IMR-90 (cell line): Measurements from ENCODE around the gene ARMH3. TPM values are rescaled to one million over a fixed set of nuclear protein-coding genes. Genes with fewer than 3 reads are reported as not detected.
A peak's percentile ranks its signal among the peaks of the same experiment; 100 is the strongest.

ENCODE experiments used
- ATAC-seq: fragments of 200-7000 bp; cut with Tn5 transposase; 2 replicates; pipeline ENCODE4 v1.9.1; 2020; ENCODE audit warnings: low read depth, mild to moderate bottlenecking, moderate library complexity
- BruUV-seq: library from RNA; stranded (reverse); fragments of 400-500 nt; replicated peaks from 2 replicates; lab custom pipeline; 2021; lab: Mats Ljungman, UMichigan
- CTCF ChIA-PET: fragments of 300-600 bp; formaldehyde crosslinking; extraction: SDS; loops from one replicate; lab custom pipeline; 2021; ENCODE audit warnings: antibody characterized with exemption; lab: Yijun Ruan, JAX
- POLR2A ChIA-PET: fragments of 300-600 bp; sonication (Branson Sonifier 250); formaldehyde crosslinking; loops from one replicate; lab custom pipeline; 2022; ENCODE audit warnings: antibody characterized with exemption; ENCODE audit not compliant: unreplicated experiment; lab: Charles Lee
- DNase-seq: peaks from one replicate; pipeline ENCODE4 v3.0.0; 2013
- H2AFZ ChIP-seq: replicated peaks from 2 replicates; pipeline ENCODE3; 2013; ENCODE audit warnings: low read length, mild to moderate bottlenecking; ENCODE audit not compliant: poor library complexity
- H2AK5ac ChIP-seq: 2 replicates; pipeline ENCODE4 v1.6.1; 2013; ENCODE audit warnings: low read depth, low read length, inconsistent platforms
- H2AK9ac ChIP-seq: replicated peaks from 2 replicates; pipeline ENCODE3; 2013; ENCODE audit warnings: mild to moderate bottlenecking, low read depth, low read length, moderate library complexity; ENCODE audit not compliant: poor library complexity
- H2BK120ac ChIP-seq: 2 replicates; pipeline ENCODE4 v1.6.1; 2013; ENCODE audit warnings: low read depth, low read length, inconsistent platforms
- H2BK15ac ChIP-seq: 3 replicates; pipeline ENCODE4 v1.6.1; 2013; ENCODE audit warnings: low read depth, low read length, inconsistent platforms
- H2BK20ac ChIP-seq: 2 replicates; pipeline ENCODE4 v1.6.1; 2013; ENCODE audit warnings: low read depth, mild to moderate bottlenecking, inconsistent platforms, low read length, moderate library complexity
- H2BK5ac ChIP-seq: 2 replicates; pipeline ENCODE4 v1.6.1; 2013; ENCODE audit warnings: mild to moderate bottlenecking, low read depth, low read length, inconsistent platforms; ENCODE audit not compliant: poor library complexity, severe bottlenecking
- H3K14ac ChIP-seq: replicated peaks from 2 replicates; pipeline ENCODE4 v1.6.1; 2013; ENCODE audit warnings: low read depth, low read length, inconsistent platforms
- H3K18ac ChIP-seq: 2 replicates; pipeline ENCODE4 v1.6.1; 2013; ENCODE audit warnings: low read depth, low read length, control low read depth
- H3K23ac ChIP-seq: 2 replicates; pipeline ENCODE4 v1.6.1; 2013; ENCODE audit warnings: low read depth, low read length, inconsistent platforms
- H3K27ac ChIP-seq: 2 replicates; pipeline ENCODE4 v1.5.1; 2013; ENCODE audit warnings: mild to moderate bottlenecking, control low read depth, low read length; ENCODE audit not compliant: insufficient read depth
- H3K27me3 ChIP-seq: 2 replicates; pipeline ENCODE4 v1.6.1; 2013; ENCODE audit warnings: low read length; ENCODE audit not compliant: control insufficient read depth, insufficient read depth
- H3K36me3 ChIP-seq: 2 replicates; pipeline ENCODE4 v1.6.1; 2013; ENCODE audit warnings: low read length, mixed read lengths; ENCODE audit not compliant: control insufficient read depth, insufficient read depth
- H3K4ac ChIP-seq: 2 replicates; pipeline ENCODE4 v1.6.1; 2013; ENCODE audit warnings: low read depth, low read length, inconsistent platforms
- H3K4me1 ChIP-seq: 2 replicates; pipeline ENCODE4 v1.6.1; 2013; ENCODE audit warnings: low read length, mixed read lengths; ENCODE audit not compliant: control insufficient read depth, insufficient read depth
- H3K4me2 ChIP-seq: 2 replicates; pipeline ENCODE4 v1.6.1; 2013; ENCODE audit warnings: low read depth, mild to moderate bottlenecking, control low read depth, low read length, moderate library complexity
- H3K4me3 ChIP-seq: 2 replicates; pipeline ENCODE4 v1.5.1; 2013; ENCODE audit warnings: low read depth, mild to moderate bottlenecking, control low read depth, low read length, moderate library complexity; ENCODE audit not compliant: insufficient read depth
- H3K56ac ChIP-seq: 2 replicates; pipeline ENCODE4 v1.6.1; 2013; ENCODE audit warnings: low read length, inconsistent platforms; ENCODE audit not compliant: insufficient read depth; ENCODE audit errors: extremely low read depth
- H3K79me1 ChIP-seq, 2 experiments: 2 replicates each; pipeline ENCODE4 v1.6.1; 2013; ENCODE audit warnings: low read length in 2 of 2, inconsistent platforms in 1 of 2, low read depth in 1 of 2
- H3K9ac ChIP-seq: 2 replicates; pipeline ENCODE4 v1.6.1; 2013; ENCODE audit warnings: low read depth, low read length, control low read depth
- H3K9me1 ChIP-seq: 2 replicates; pipeline ENCODE4 v1.6.1; 2013; ENCODE audit warnings: low read length, inconsistent platforms; ENCODE audit not compliant: insufficient read depth
- H3K9me3 ChIP-seq: 2 replicates; pipeline ENCODE4 v1.6.1; 2013; ENCODE audit warnings: low read length; ENCODE audit not compliant: control insufficient read depth, insufficient read depth
- H4K20me1 ChIP-seq: 2 replicates; pipeline ENCODE4 v1.6.1; 2013; ENCODE audit warnings: low read length, inconsistent platforms; ENCODE audit not compliant: insufficient read depth
- H4K5ac ChIP-seq: 2 replicates; pipeline ENCODE4 v1.6.1; 2013; ENCODE audit warnings: mild to moderate bottlenecking, low read depth, low read length, control low read depth
- H4K8ac ChIP-seq, 2 experiments: 2 replicates each; pipeline ENCODE4 v1.6.1; 2013; ENCODE audit warnings: low read depth in 2 of 2, low read length in 2 of 2, control low read depth in 1 of 2, inconsistent platforms in 1 of 2
- H4K91ac ChIP-seq: 2 replicates; pipeline ENCODE4 v1.6.1; 2013; ENCODE audit warnings: low read depth, low read length, inconsistent platforms; ENCODE audit not compliant: insufficient read depth
- CEBPB ChIP-seq: IDR thresholded peaks from 2 replicates; pipeline ENCODE4 v1.6.1; 2012; ENCODE audit warnings: low read depth, low read length, improper control_type of control experiment
- CHD1 ChIP-seq: IDR thresholded peaks from 2 replicates; pipeline ENCODE4 v1.6.1; 2012; ENCODE audit warnings: low read depth, low read length, improper control_type of control experiment
- FOS ChIP-seq: fragments of 150-350 bp; IDR thresholded peaks from 2 replicates; pipeline ENCODE4 v1.6.1; 2016; ENCODE audit warnings: low read depth, low read length
- MAFK ChIP-seq: IDR thresholded peaks from 2 replicates; pipeline ENCODE4 v1.6.1; 2012; ENCODE audit warnings: low read depth, low read length, improper control_type of control experiment
- MAZ ChIP-seq: IDR thresholded peaks from 2 replicates; pipeline ENCODE4 v1.6.1; 2012; ENCODE audit warnings: low read depth, mild to moderate bottlenecking, low read length, improper control_type of control experiment, moderate library complexity, borderline replicate concordance
- MXI1 ChIP-seq: IDR thresholded peaks from 2 replicates; pipeline ENCODE4 v1.6.1; 2012; ENCODE audit warnings: low read depth, mild to moderate bottlenecking, low read length, moderate library complexity, borderline replicate concordance
- NFE2L2 ChIP-seq: fragments of 150-350 bp; IDR thresholded peaks from 2 replicates; pipeline ENCODE4 v1.6.1; 2016; ENCODE audit warnings: low read depth, mild to moderate bottlenecking, low read length
- POLR2A ChIP-seq: IDR thresholded peaks from 2 replicates; pipeline ENCODE4 v1.6.1; 2012; ENCODE audit warnings: mild to moderate bottlenecking, low read depth, low read length
- RCOR1 ChIP-seq: IDR thresholded peaks from 2 replicates; pipeline ENCODE4 v1.6.1; 2012; ENCODE audit warnings: mild to moderate bottlenecking, low read length, improper control_type of control experiment; ENCODE audit not compliant: insufficient replicate concordance
- SMC3 ChIP-seq: fragments of 150-350 bp; IDR thresholded peaks from 2 replicates; pipeline ENCODE4 v1.6.1; 2016; ENCODE audit warnings: low read depth, mild to moderate bottlenecking, antibody characterized with exemption, low read length, moderate library complexity
- WGBS, 2 experiments: methylation state at CpG; one replicate each; pipeline versions ENCODE4 v1.1.5 to v1.1.7; 2013; ENCODE audit warnings: missing lambda C conversion rate in 2 of 2; ENCODE audit not compliant: insufficient read length in 1 of 2; ENCODE audit errors: extremely low coverage in 2 of 2; 5-methylcytosine and 5-hydroxymethylcytosine counted together
- dilution Hi-C: fragments of 300-500 bp; cut with HindIII; formaldehyde crosslinking; loops from one replicate; pipeline ENCODE4 v1.14.3; 2018; ENCODE audit warnings: low sequenced_read_pairs; ENCODE audit not compliant: unreplicated experiment
- in situ Hi-C: fragments of 300-500 bp; cut with MboI; formaldehyde crosslinking; loops from 3 replicates; pipeline ENCODE4 v1.14.3; 2019; ENCODE audit warnings: low sequenced_read_pairs, inconsistent platforms, mixed read lengths
- intact Hi-C: fragments of 100-400 bp; cut with micrococcal nuclease; formaldehyde crosslinking; loops from 2 replicates; pipeline ENCODE4 v1.10.0; 2022
- polyA plus RNA-seq, 3 experiments: library from polyadenylated mRNA; depleted of rRNA; stranded (reverse); fragments of >200 nt; gene quantifications; 2 replicates each; pipeline ENCODE4 v1.2.3, GENCODE V29; 2012; ENCODE audit warnings: low replicate concordance in 1 of 3
- total RNA-seq: library from RNA; depleted of rRNA; stranded (reverse); fragments of >200 nt; gene quantifications from 2 replicates; pipeline ENCODE4 v1.2.3, GENCODE V29; 2012
- TF ChIP-seq, protein P1 (sequence below): fragments of 150-350 bp; IDR thresholded peaks from 2 replicates; pipeline ENCODE4 v1.6.1; 2017; ENCODE audit warnings: mild to moderate bottlenecking, antibody characterized with exemption, low read length, low read depth
- TF ChIP-seq, protein P2 (sequence below): conservative IDR thresholded peaks from 2 replicates; pipeline ENCODE4 v1.5.1; 2012; ENCODE audit warnings: mild to moderate bottlenecking, low read depth, low read length, improper control_type of control experiment

ARMH3 gene
- total and polyA plus RNA-seq, 2 of the 4 experiments (the other 2 are of a cell fraction), result 12.1 to 13.1 TPM

DNA sequence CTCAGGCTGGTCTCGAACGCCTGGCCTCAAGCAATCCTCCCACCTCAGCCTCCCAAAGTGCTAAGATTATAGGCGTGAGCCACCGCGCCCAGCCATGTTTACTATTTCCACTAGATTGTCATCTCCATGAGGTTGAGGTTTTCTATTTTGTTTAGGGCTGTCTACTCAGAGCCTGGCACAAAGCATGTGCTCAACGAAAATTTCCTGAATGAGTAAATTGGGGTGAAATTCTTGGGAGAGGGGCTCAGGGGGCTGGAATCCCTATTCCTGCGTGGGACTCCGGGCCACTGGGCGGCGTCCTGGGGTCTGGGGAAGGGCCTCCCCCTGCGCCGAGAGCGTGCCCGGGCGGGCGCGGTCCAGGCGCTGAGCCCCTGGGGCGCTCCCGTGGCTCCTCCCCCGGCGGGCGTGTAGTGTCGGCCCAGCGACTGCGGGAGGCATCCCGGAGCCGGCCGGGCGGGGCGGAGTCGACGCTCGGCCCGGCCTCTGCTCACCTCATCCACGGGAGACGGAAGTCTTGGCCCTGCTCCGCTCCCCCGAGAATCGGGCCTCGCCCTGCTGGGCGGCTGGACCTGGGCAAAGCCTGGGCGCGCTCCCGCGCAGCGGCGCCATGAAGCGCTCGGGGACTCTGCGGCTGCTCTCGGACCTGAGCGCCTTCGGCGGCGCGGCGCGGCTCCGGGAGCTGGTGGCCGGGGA lies 9.0 kb upstream of the ARMH3 start, which contains the start of gene HPS6:
Gene HPS6 (plus strand): TSS at position 482 of the 693 bp plus-strand sequence. CDS start 126 bp downstream, at position 608.
- in situ Hi-C loops (no loop called here), dilution Hi-C loops (no loop called here), intact Hi-C loops (no loop called here)
- no peaks in the 10 kb centered on the region for H3K9me3 ChIP-seq
- peak within 1 kb of the TSS; percentile 26; the same call in 1 of the 3 replicates for H2BK15ac ChIP-seq
- DNase-seq (peak; percentile 84), ATAC-seq (peak; percentile 96)
- peak within 1 kb of the TSS; percentile 97 for H3K4me2 ChIP-seq
- H4K5ac ChIP-seq, result peak within 1 kb of the TSS; percentile 54
- H3K23ac ChIP-seq, result peak within 1 kb of the TSS; percentile 81; the same call in 1 of the 2 replicates
- H3K36me3 ChIP-seq, result peaks cover 20% of the 10 kb centered on the region
- peak within 1 kb of the TSS; percentile 29; the same call in 1 of the 2 replicates for H2BK20ac ChIP-seq
- H2AK9ac ChIP-seq, result peak within 1 kb of the TSS; percentile 73
- peak within 1 kb of the TSS; percentile 89 for H2AFZ ChIP-seq
- BruUV-seq, result no TSS peak
- H3K56ac ChIP-seq, result no peak within 1 kb of the TSS
- peak within 1 kb of the TSS; percentile 89 for H3K4ac ChIP-seq
- ChIA-PET CTCF (no interaction called here), POLR2A (no interaction called here)
- peaks cover 33% of the 10 kb centered on the region for H4K20me1 ChIP-seq
- H2BK120ac ChIP-seq, result peak within 1 kb of the TSS; percentile 78
- peak within 1 kb of the TSS; percentile 69 to 82 for H4K8ac ChIP-seq
- TF ChIP-seq MXI1 (peak; percentile 32; the same call in 1 of the 2 replicates), SMC3 (no peak), MAFK (no peak), CEBPB (no peak), MAZ (peak; percentile 69; the same call in 1 of the 2 replicates), FOS (no peak), CHD1 (no peak), RCOR1 (no peak), NFE2L2 (no peak), POLR2A (peak; percentile 75; the same call in 1 of the 2 replicates)
- TF ChIP-seq, protein P1, sequence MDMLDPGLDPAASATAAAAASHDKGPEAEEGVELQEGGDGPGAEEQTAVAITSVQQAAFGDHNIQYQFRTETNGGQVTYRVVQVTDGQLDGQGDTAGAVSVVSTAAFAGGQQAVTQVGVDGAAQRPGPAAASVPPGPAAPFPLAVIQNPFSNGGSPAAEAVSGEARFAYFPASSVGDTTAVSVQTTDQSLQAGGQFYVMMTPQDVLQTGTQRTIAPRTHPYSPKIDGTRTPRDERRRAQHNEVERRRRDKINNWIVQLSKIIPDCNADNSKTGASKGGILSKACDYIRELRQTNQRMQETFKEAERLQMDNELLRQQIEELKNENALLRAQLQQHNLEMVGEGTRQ, result no peak
- TF ChIP-seq, protein P2, sequence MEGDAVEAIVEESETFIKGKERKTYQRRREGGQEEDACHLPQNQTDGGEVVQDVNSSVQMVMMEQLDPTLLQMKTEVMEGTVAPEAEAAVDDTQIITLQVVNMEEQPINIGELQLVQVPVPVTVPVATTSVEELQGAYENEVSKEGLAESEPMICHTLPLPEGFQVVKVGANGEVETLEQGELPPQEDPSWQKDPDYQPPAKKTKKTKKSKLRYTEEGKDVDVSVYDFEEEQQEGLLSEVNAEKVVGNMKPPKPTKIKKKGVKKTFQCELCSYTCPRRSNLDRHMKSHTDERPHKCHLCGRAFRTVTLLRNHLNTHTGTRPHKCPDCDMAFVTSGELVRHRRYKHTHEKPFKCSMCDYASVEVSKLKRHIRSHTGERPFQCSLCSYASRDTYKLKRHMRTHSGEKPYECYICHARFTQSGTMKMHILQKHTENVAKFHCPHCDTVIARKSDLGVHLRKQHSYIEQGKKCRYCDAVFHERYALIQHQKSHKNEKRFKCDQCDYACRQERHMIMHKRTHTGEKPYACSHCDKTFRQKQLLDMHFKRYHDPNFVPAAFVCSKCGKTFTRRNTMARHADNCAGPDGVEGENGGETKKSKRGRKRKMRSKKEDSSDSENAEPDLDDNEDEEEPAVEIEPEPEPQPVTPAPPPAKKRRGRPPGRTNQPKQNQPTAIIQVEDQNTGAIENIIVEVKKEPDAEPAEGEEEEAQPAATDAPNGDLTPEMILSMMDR, result 0 out of 2 replicates have a peak, but pooled peaks have one; percentile 21
- peak within 1 kb of the TSS; percentile 47 for H2BK5ac ChIP-seq
- H3K14ac ChIP-seq, result peak within 1 kb of the TSS; percentile 69
- peak within 1 kb of the TSS; percentile 43 for H4K91ac ChIP-seq
- H3K9ac ChIP-seq, result peak within 1 kb of the TSS; percentile 98
- peak within 1 kb of the TSS; percentile 90 for H2AK5ac ChIP-seq
- H3K27ac ChIP-seq, result peak within 1 kb of the TSS; percentile 61
- peak within 1 kb of the TSS; percentile 68 for H3K4me3 ChIP-seq
- no peaks in the 10 kb centered on the region for H3K27me3 ChIP-seq
- H3K4me1 ChIP-seq, result peaks cover 22% of the 10 kb centered on the region
- H3K9me1 ChIP-seq, result peaks cover 19% of the 10 kb centered on the region
- H3K79me1 ChIP-seq, result peaks cover 16 to 37% of the 10 kb centered on the region in 2 experiments; a peak in 3 of 4 replicates
- 0% methylated on average over 37 of the region's 61 CpGs; no CpG with 5 or more reads in 1 of the 2 experiments for whole genome bisulfite sequencing, 2 experiments
- 0 out of 2 replicates have a peak within 1 kb of the TSS, but pooled peaks have one; percentile 1 for H3K18ac ChIP-seq
